ENCODE data around the gene MCL1. TPM values are rescaled to one million over a fixed set of nuclear protein-coding genes. Genes with fewer than 3 reads are reported as not detected.
"Not testable (repeated sequence)": the region's sequence is repeated elsewhere in the genome, so short reads cannot be mapped to it uniquely, and the experiment has no call there.

MCL1 gene
- total and polyA plus RNA-seq, 2 of the 13 experiments (the other 11 are each of a cell fraction or from before 2014, with no cell fraction given): 69.5 to 125 TPM

GRCh38 chr1:150581437-150581836, 2.0 kb upstream of the MCL1 start:
- H2AFZ ChIP-seq (ENCODE audit: low read length); CTCF ChIA-PET (ENCODE audit: low intra/inter-chr PET ratio, low total read pairs); DNase-seq (ENCODE audit: low spot score); FAIRE-seq; H3K27ac ChIP-seq (ENCODE audit: extremely low read length, insufficient read depth, low read length); H3K9ac ChIP-seq (ENCODE audit: insufficient read depth, low read depth, low read length); ATAC-seq; intact Hi-C loops (cut with micrococcal nuclease; ENCODE audit: unreplicated experiment); H3K27me3 ChIP-seq (ENCODE audit: control insufficient read depth in 1 of 2, insufficient read depth in 2 of 2, low read length in 2 of 2); BruUV-seq (replicated peaks); H3K4me3 ChIP-seq (replicated peaks in 1 of 3; ENCODE audit: insufficient read depth in 1 of 3, low read depth in 2 of 3, low read length in 3 of 3); H3K9me3 ChIP-seq (ENCODE audit: low read length); in situ Hi-C loops (cut with HindIII; ENCODE audit: extremely low pct_ligation_motif_present, low pct_unique_long_range_greater_than_20kb); H3K4me2 ChIP-seq (ENCODE audit: low read depth, low read length): not testable (repeated sequence)
- Histone ChIP-seq H3K4me1 (ENCODE audit: insufficient read depth, low read length) (peaks cover 17% of the 10 kb centered on the region), H4K20me1 (ENCODE audit: insufficient read depth, low read length) (peaks cover 27% of the 10 kb centered on the region), H3K36me3 (replicated peaks in 1 of 2; ENCODE audit: control insufficient read depth in 1 of 2, insufficient read depth in 2 of 2, low read length in 2 of 2) (peaks cover 0 to 17% of the 10 kb centered on the region in 2 experiments; a peak in 2 of 5 replicates), H3K79me2 (ENCODE audit: insufficient read depth, low read length) (peaks cover 36% of the 10 kb centered on the region)
- POLR2A ChIA-PET: interaction anchor here (1.3 to 11.9 kb wide), 2 partner anchors 11 to 16 kb away, joined by 4 to 469 read pairs; no protein-coding TSS in a partner anchor
- 98% methylated on average over 7 of the region's 7 CpGs for WGBS (ENCODE audit: low lambda C conversion rate)

GRCh38 chr1:150580966-150581365, 1.6 kb upstream of the MCL1 start:
- H3K9ac ChIP-seq (ENCODE audit: insufficient read depth, low read depth, low read length); intact Hi-C loops (cut with micrococcal nuclease; ENCODE audit: unreplicated experiment); H3K4me3 ChIP-seq (replicated peaks in 1 of 3; ENCODE audit: insufficient read depth in 1 of 3, low read depth in 2 of 3, low read length in 3 of 3); BruUV-seq (replicated peaks); in situ Hi-C loops (cut with HindIII; ENCODE audit: extremely low pct_ligation_motif_present, low pct_unique_long_range_greater_than_20kb); FAIRE-seq; H3K9me3 ChIP-seq (ENCODE audit: low read length); CTCF ChIA-PET (ENCODE audit: low intra/inter-chr PET ratio, low total read pairs); H3K27me3 ChIP-seq (ENCODE audit: control insufficient read depth in 1 of 2, insufficient read depth in 2 of 2, low read length in 2 of 2); H3K4me2 ChIP-seq (ENCODE audit: low read depth, low read length); DNase-seq (ENCODE audit: low spot score); ATAC-seq; H3K27ac ChIP-seq (ENCODE audit: extremely low read length, insufficient read depth, low read length); H2AFZ ChIP-seq (ENCODE audit: low read length): not testable (repeated sequence)
- H3K4me1 ChIP-seq (ENCODE audit: insufficient read depth, low read length): peaks cover 21% of the 10 kb centered on the region
- H3K79me2 ChIP-seq (ENCODE audit: insufficient read depth, low read length): peaks cover 41% of the 10 kb centered on the region
- WGBS (ENCODE audit: low lambda C conversion rate): 87% methylated on average over 2 of the region's 3 CpGs
- POLR2A ChIA-PET: interaction anchor here (1.3 to 11.9 kb wide), 4 partner anchors 12 to 48 kb away, joined by 4 to 469 read pairs (median 100); partner anchors contain the start of gene ENSA
- peaks cover 0 to 21% of the 10 kb centered on the region in 2 experiments; a peak in 3 of 5 replicates for H3K36me3 ChIP-seq (replicated peaks in 1 of 2; ENCODE audit: control insufficient read depth in 1 of 2, insufficient read depth in 2 of 2, low read length in 2 of 2)
- peaks cover 31% of the 10 kb centered on the region for H4K20me1 ChIP-seq (ENCODE audit: insufficient read depth, low read length)
